Stimulated activated CD4-positive, alpha-beta T cell treated with anti-CD3 and anti-CD28 coated beads, Interleukin-2, amount 100 ng/mL, for 24 hours (primary cell): ENCODE measurements around the gene SMIM15.

ENCODE experiments used
- DNase-seq, 2 donors: peaks; one replicate each; pipeline ENCODE4 v3.0.0-alpha.2; 2020

SMIM15 gene

GRCh38 chr5:61159070-61159469, 3.2 kb downstream of the SMIM15 start:
- no peak for DNase-seq

GRCh38 chr5:61151893-61152292, 10.4 kb downstream of the SMIM15 start:
- no peak for DNase-seq

GRCh38 chr5:61148515-61148914, 13.8 kb downstream of the SMIM15 start:
- no peak for DNase-seq

DNA sequence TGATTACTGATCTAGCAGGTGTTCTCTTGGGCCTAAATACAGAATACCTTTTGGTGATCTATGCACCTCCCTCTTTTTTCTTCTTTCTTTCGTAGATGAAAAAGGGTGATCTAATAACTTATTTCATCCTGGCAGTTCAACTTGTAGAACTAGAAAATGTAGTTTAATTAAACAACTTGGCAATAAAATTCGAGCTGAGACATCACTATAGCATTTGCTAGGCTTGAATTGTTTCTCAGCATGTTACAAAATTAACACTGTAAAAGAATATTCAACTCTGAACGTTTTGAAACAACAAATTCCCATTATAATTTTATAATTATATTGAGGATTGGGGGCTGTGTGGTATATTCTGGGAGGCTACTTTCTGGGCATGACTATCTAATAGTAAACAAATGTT, 19.5 kb downstream of the SMIM15 start:
- no peak for DNase-seq

GRCh38 chr5:61142391-61142790, 19.9 kb downstream of the SMIM15 start:
- no peak for DNase-seq

GRCh38 chr5:61141801-61142200, 20.5 kb downstream of the SMIM15 start:
- DNase-seq, result no peak

GRCh38 chr5:61139931-61140330, 22.3 kb downstream of the SMIM15 start:
- DNase-seq, result no peak

DNA sequence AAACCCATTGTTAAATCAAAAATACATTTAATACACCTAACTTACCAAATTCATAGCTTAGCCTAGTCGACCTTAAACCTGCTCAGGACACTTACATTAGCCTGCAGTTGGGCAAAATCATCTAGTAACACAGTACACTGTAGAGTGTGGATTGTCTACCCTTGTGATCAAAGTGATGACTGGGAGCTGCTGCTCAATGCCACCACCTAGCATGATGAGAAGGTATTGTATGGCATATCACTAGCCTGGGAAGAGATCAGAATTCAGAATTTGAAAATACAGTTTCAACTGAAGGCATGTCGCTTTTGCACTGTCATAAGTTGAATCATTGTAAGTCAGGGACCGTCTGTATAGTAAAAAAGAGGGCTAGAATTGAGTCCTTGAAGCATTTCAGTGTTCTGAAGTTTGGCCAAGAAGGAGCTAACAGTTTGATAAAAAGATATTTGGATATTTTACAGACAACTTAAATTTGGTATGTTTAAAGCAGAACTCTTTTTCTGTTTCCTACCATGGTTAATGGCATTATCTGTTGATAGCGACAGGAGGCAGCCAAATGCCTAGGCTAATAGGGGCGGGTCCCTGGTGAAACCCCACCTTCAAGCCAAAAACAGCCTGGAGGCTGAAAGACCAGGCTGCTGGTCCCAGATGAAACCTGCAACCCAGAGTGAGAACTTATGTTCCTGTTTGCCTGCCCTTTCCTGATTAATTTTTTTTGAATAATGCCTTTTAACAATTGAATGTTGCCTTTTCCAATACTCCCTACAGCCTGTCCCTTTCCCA, 23.0 kb downstream of the SMIM15 start:
- no peak for DNase-seq

- DNase-seq, result no peak
Observed at GRCh38 chr5:61137835-61138234, 24.4 kb downstream of the SMIM15 start.

DNA sequence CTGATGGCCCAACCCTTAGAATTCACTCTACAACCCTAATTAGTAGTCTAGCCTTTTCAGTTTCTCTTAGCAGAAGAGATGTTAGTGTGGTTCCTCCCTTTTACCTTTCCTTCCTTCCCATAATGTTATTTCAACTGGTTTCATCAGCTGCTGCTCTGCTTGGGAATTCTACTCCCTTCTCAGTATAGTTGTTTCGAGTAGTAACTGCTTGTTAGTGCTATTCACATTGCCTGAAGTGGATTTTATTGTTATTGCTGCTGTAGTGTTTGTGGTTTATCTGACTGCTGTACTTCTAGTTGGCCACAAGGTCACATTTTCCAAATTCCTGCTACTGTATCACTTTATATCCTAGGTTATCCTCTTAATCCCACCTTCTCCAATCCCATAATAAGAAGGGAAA, 29.7 kb downstream of the SMIM15 start:
- DNase-seq, result no peak

DNA sequence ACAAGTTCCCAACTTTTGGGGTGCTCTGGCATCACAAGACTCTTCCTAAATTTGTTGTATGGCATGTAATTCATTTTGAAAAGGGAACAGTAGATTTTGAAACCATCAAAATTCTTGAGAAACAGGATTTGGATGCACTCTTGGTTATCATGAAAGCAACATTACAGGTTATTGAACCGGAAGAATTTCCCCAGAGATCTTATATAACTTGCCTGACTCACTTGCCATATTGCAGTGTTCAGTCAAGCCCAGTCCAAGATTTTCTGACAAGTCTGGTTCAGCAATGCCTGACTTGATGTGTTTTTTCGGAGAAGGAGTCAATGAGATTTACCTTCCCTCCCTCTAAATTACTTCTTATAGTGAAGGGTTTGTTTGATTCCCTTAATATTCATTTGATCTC, 32.0 kb downstream of the SMIM15 start:
- DNase-seq, result no peak

- DNase-seq, result no peak
Observed at GRCh38 chr5:61123145-61123544, 39.1 kb downstream of the SMIM15 start.

- no peak for DNase-seq
Observed at GRCh38 chr5:61120534-61120933, 41.7 kb downstream of the SMIM15 start.

- no peak for DNase-seq
Observed at GRCh38 chr5:61119066-61119465, 43.2 kb downstream of the SMIM15 start.

- DNase-seq, result no peak
Observed at GRCh38 chr5:61115968-61116367, 46.3 kb downstream of the SMIM15 start.

- DNase-seq, result no peak
Observed at GRCh38 chr5:61114441-61114840, 47.8 kb downstream of the SMIM15 start.
